Activated naive CD4-positive, alpha-beta T cell treated with anti-CD3 and anti-CD28 coated beads for 36 hours (primary cell): ENCODE results near the gene TAPBP. TPM values are rescaled to one million over a fixed set of nuclear protein-coding genes. Genes with fewer than 3 reads are reported as not detected.

Source experiments
- CTCF ChIA-PET: fragments of 350-600 bp; sonication (Branson Sonifier 250); formaldehyde crosslinking; loops from one replicate; lab custom pipeline; 2021; ENCODE audit warnings: antibody characterized with exemption; lab: Charles Lee
- DNase-seq: peaks from one replicate; pipeline ENCODE4 v3.0.0-alpha.2; 2020
- H3K27ac Mint-ChIP-seq: one replicate; pipeline ENCODE4 v1.8.0; 2021; ENCODE audit warnings: mild to moderate bottlenecking, mixed read lengths
- H3K27me3 Mint-ChIP-seq: one replicate; pipeline ENCODE4 v1.8.0; 2021; ENCODE audit warnings: low read depth, mixed read lengths
- H3K36me3 Mint-ChIP-seq: one replicate; pipeline ENCODE4 v1.8.0; 2021; ENCODE audit warnings: low read depth, mixed read lengths
- H3K4me1 Mint-ChIP-seq: one replicate; pipeline ENCODE4 v1.8.0; 2021; ENCODE audit warnings: low read depth, mixed read lengths
- H3K4me3 Mint-ChIP-seq: one replicate; pipeline ENCODE4 v1.8.0; 2021; ENCODE audit warnings: mild to moderate bottlenecking, moderate library complexity, mixed read lengths
- H3K9me3 Mint-ChIP-seq: one replicate; pipeline ENCODE4 v1.8.0; 2021; ENCODE audit warnings: mixed read lengths
- intact Hi-C: fragments of 100-400 bp; cut with micrococcal nuclease; formaldehyde crosslinking; loops from one replicate; pipeline ENCODE4 v1.15.1; 2023
- total RNA-seq, 2 experiments: library from RNA; stranded (reverse); gene quantifications; one replicate each; pipeline ENCODE4 v1.2.3, GENCODE V29; 2021

Gene TAPBP
- total RNA-seq, 2 experiments from 2014 or later = 184 TPM

- Mint-ChIP-seq H3K27me3 (no peaks in the 10 kb centered on the region), H3K27ac (peak within 1 kb of the TSS; percentile 95), H3K4me1 (peaks cover 72% of the 10 kb centered on the region), H3K36me3 (peaks cover 39% of the 10 kb centered on the region), H3K4me3 (peak within 1 kb of the TSS; percentile 94), H3K9me3 (no peaks in the 10 kb centered on the region)
- CTCF ChIA-PET = interaction anchor here (0.6 to 2.3 kb wide), 10 partner anchors 18 to 290 kb away, joined by 3 to 16 read pairs (median 4); no protein-coding TSS in a partner anchor
- intact Hi-C loops = loop anchor here (1.0 to 10.0 kb wide), 2 partner anchors 73 to 473 kb away; partner anchors contain the start of genes KIFC1 and PSMB8
- peak; percentile 97 for DNase-seq
Measured at GRCh38 chr6:33317669-33318425, 4.0 kb upstream of the TAPBP start, which contains the start of gene ZBTB22. Gene ZBTB22 (minus strand): TSS chr6:33317744. CDS start chr6:33316916, 828 bp downstream.

GRCh38 chr6:33317419-33317668 is 3.5 kb upstream of the TAPBP start:
- peak overlapping the region; percentile 94 for H3K4me3 Mint-ChIP-seq
- H3K27me3 Mint-ChIP-seq = no peaks in the 10 kb centered on the region
- peaks cover 40% of the 10 kb centered on the region for H3K36me3 Mint-ChIP-seq
- intact Hi-C loops = loop anchor here (1.0 to 10.0 kb wide), 2 partner anchors 74 to 473 kb away; partner anchors contain the start of genes KIFC1 and PSMB8
- peak overlapping the region; percentile 68 for H3K27ac Mint-ChIP-seq
- no peak for DNase-seq
- CTCF ChIA-PET = interaction anchor here (0.6 to 2.3 kb wide), 5 partner anchors 19 to 290 kb away, joined by 3 to 16 read pairs (median 4); no protein-coding TSS in a partner anchor
- no peaks in the 10 kb centered on the region for H3K9me3 Mint-ChIP-seq
- H3K4me1 Mint-ChIP-seq = peaks cover 75% of the 10 kb centered on the region

- intact Hi-C loops = loop anchor here (1.0 to 10.0 kb wide), 2 partner anchors 74 to 472 kb away; partner anchors contain the start of genes KIFC1 and PSMB8
- H3K9me3 Mint-ChIP-seq = no peaks in the 10 kb centered on the region
- H3K36me3 Mint-ChIP-seq = peaks cover 42% of the 10 kb centered on the region
- H3K4me1 Mint-ChIP-seq = peaks cover 76% of the 10 kb centered on the region
- peak overlapping the region; percentile 94 for H3K4me3 Mint-ChIP-seq
- peak overlapping the region; percentile 68 for H3K27ac Mint-ChIP-seq
- H3K27me3 Mint-ChIP-seq = no peaks in the 10 kb centered on the region
- no peak for DNase-seq
- CTCF ChIA-PET = interaction anchor here (0.6 to 2.3 kb wide), 3 partner anchors 28 to 112 kb away, joined by 3 to 16 read pairs (median 4); no protein-coding TSS in a partner anchor
Measured at GRCh38 chr6:33316603-33317418, 2.9 kb upstream of the TAPBP start.

- H3K4me1 Mint-ChIP-seq = peaks cover 75% of the 10 kb centered on the region
- no peaks in the 10 kb centered on the region for H3K27me3 Mint-ChIP-seq
- DNase-seq = no peak
- intact Hi-C loops = loop anchor here (2.0 to 10.0 kb wide), 2 partner anchors 67 to 471 kb away; partner anchors contain the start of gene PSMB8
- H3K27ac Mint-ChIP-seq = no peak overlapping the region
- no peaks in the 10 kb centered on the region for H3K9me3 Mint-ChIP-seq
- H3K36me3 Mint-ChIP-seq = peaks cover 41% of the 10 kb centered on the region
- CTCF ChIA-PET = no interaction called here
- H3K4me3 Mint-ChIP-seq = peak overlapping the region; percentile 99
Measured at GRCh38 chr6:33315793-33316602, 2.1 kb upstream of the TAPBP start.

- Mint-ChIP-seq H3K9me3 (no peaks in the 10 kb centered on the region), H3K27ac (peak overlapping the region; percentile 99), H3K4me3 (peak overlapping the region; percentile 99), H3K36me3 (peaks cover 41% of the 10 kb centered on the region), H3K27me3 (no peaks in the 10 kb centered on the region), H3K4me1 (peaks cover 69% of the 10 kb centered on the region)
- CTCF ChIA-PET = no interaction called here
- intact Hi-C loops = loop anchor here (1.0 to 10.0 kb wide), 9 partner anchors 8 to 470 kb away; partner anchors contain the start of genes PSMB8 and VPS52
- DNase-seq = no peak
Measured at GRCh38 chr6:33314943-33315792, 1.3 kb upstream of the TAPBP start.

- H3K4me1 Mint-ChIP-seq = peaks cover 66% of the 10 kb centered on the region
- peak overlapping the region; percentile 99 for H3K27ac Mint-ChIP-seq
- H3K27me3 Mint-ChIP-seq = no peaks in the 10 kb centered on the region
- H3K4me3 Mint-ChIP-seq = peak overlapping the region; percentile 99
- CTCF ChIA-PET = no interaction called here
- DNase-seq = peak; percentile 80
- no peaks in the 10 kb centered on the region for H3K9me3 Mint-ChIP-seq
- intact Hi-C loops = loop anchor here (1.0 to 10.0 kb wide), 9 partner anchors 9 to 470 kb away; partner anchors contain the start of genes PSMB8 and VPS52
- H3K36me3 Mint-ChIP-seq = peaks cover 36% of the 10 kb centered on the region
Measured at GRCh38 chr6:33314515-33314942, 651 bp upstream of the TAPBP start.

- intact Hi-C loops = loop anchor here (2.0 to 10.0 kb wide), 4 partner anchors 106 to 468 kb away; partner anchors contain the start of genes CUTA and PSMB8
- CTCF ChIA-PET = interaction anchor here (0.6 to 3.2 kb wide), 5 partner anchors 24 to 118 kb away, joined by 3 to 29 read pairs (median 6); partner anchors contain the start of genes B3GALT4, PFDN6 and WDR46
- Mint-ChIP-seq H3K27ac (peak overlapping the region; percentile 99), H3K9me3 (no peaks in the 10 kb centered on the region), H3K36me3 (peaks cover 37% of the 10 kb centered on the region), H3K4me1 (peaks cover 61% of the 10 kb centered on the region), H3K4me3 (peak overlapping the region; percentile 99), H3K27me3 (no peaks in the 10 kb centered on the region)
- peak; percentile 77 for DNase-seq
Measured at GRCh38 chr6:33313105-33313708, 671 bp downstream of the TAPBP start.

GRCh38 chr6:33312361-33313104 is 1.3 kb downstream of the TAPBP start:
- intact Hi-C loops = loop anchor here (2.0 to 10.0 kb wide), 4 partner anchors 106 to 468 kb away; partner anchors contain the start of genes CUTA and PSMB8
- peaks cover 37% of the 10 kb centered on the region for H3K36me3 Mint-ChIP-seq
- peak overlapping the region; percentile 99 for H3K4me3 Mint-ChIP-seq

GRCh38 chr6:33306356-33306755 is 7.5 kb downstream of the TAPBP start:
- CTCF ChIA-PET = no interaction called here
- H3K36me3 Mint-ChIP-seq = peaks cover 27% of the 10 kb centered on the region
- H3K4me1 Mint-ChIP-seq = peaks cover 37% of the 10 kb centered on the region

More at GRCh38 chr6:33312361-33313104, 1.3 kb downstream of the TAPBP start:
- H3K9me3 Mint-ChIP-seq = no peaks in the 10 kb centered on the region
- peak; percentile 92 for DNase-seq
- no peaks in the 10 kb centered on the region for H3K27me3 Mint-ChIP-seq
- peaks cover 56% of the 10 kb centered on the region for H3K4me1 Mint-ChIP-seq
- H3K27ac Mint-ChIP-seq = peak overlapping the region; percentile 99
- CTCF ChIA-PET = interaction anchor here (0.9 to 3.2 kb wide), 8 partner anchors 12 to 113 kb away, joined by 3 to 29 read pairs (median 6); partner anchors contain the start of genes B3GALT4, PFDN6 and WDR46

GRCh38 chr6:33305052-33305451 is 8.8 kb downstream of the TAPBP start:
- H3K36me3 Mint-ChIP-seq = peaks cover 34% of the 10 kb centered on the region
- CTCF ChIA-PET = no interaction called here
- DNase-seq = no peak
- peak overlapping the region; percentile 30 for H3K27ac Mint-ChIP-seq
- peaks cover 40% of the 10 kb centered on the region for H3K4me1 Mint-ChIP-seq
- no peaks in the 10 kb centered on the region for H3K9me3 Mint-ChIP-seq
- no peaks in the 10 kb centered on the region for H3K27me3 Mint-ChIP-seq
- intact Hi-C loops = no loop called here
- no peak overlapping the region for H3K4me3 Mint-ChIP-seq

More at GRCh38 chr6:33306356-33306755, 7.5 kb downstream of the TAPBP start:
- intact Hi-C loops = no loop called here
- DNase-seq = no peak
- Mint-ChIP-seq H3K27ac (peak overlapping the region; percentile 1), H3K4me3 (no peak overlapping the region), H3K27me3 (no peaks in the 10 kb centered on the region), H3K9me3 (no peaks in the 10 kb centered on the region)
